ENCODE measurements around the gene ADAP1. TPM values are rescaled to one million over a fixed set of nuclear protein-coding genes. Genes with fewer than 3 reads are reported as not detected.

Gene ADAP1
- total RNA-seq, 4 donors from 2014 or later, result 84.9 to 360 (median 169) TPM

DNA sequence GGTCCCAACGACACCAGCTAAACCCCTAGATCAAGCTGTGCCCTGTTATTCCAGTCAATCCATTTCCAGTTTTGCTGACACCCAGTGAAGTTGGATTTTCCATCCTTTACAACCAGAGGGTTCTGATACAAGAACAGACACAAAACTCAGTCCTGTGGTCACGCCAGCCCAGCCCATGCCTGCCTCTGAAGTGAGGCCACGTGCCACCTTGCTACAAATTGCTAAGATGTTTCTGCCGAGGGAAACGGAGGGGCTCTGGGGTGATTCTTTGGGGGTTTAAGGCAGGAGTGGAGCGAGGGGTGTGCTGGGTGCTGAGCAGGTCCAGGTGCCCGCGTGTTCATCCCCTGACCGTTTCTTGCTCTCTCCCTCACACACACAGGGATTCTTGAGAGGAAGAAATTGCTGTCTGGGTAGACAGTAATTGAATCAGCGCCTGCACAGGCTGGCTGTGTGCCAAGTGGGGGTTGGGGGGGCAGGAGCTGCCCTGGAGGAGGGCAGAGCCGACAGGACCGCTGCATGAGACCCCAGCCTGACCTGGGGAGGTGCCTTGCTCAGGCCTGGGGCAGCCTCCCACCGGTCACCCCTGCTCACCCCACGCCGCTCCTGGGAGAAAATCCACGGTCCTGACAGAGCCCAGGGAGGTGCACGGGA lies 38.1 kb downstream of the ADAP1 start:
- intact Hi-C loops (cut with DNase I; ENCODE audit: low total_unique reads), result no loop called here

DNA sequence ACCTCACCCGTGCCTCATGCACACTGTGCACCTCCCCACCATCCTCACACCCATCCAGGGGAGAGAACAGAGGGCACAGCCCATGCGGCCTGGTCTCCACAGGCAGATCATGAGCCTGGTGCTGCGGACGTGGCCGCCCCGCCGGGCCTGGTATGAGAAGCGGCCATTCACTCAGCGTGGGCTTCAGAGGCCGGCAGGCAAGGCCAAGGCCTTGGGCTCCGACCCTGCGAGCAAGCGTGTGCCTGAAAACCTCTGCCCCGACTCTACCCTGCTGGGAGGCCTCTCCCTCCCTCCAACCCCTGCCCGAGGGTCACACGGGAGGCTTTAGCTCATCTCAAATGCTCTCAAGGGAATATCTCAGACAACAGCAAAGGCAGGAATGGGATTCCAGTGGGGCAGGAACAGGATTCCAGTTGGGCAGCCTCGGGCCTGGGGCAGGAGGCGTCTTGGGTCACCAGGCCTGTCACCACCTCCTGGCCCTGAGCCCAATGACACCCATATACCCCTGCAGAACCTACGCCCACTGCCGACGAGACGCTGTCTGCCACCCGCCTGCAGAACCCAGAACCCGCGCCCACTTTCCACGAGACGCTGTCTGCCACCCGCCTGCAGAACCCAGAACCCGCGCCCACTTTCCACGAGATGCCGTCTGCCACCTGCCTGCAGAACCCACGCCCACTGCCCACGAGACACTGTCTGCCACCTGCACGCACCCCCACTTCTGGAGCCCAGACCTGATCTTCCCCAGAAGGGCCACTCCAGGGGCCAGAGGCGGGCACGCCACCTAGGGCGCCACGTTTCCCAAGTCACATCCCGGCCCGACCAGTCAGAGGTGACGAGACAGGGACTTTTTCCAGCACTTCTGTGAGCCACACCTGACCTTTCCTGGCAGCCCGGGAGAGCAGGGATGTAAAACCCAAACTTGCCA lies 38.9 kb downstream of the ADAP1 start:
- no peaks in the 10 kb centered on the region for H3K36me3 ChIP-seq
- DNase-seq, result no peak
- H3K4me1 ChIP-seq, result peaks cover 20 to 62% (median 41%) of the 10 kb centered on the region in 4 donors
- in situ Hi-C loops (cut with MboI; ENCODE audit: low pct_ligation_motif_present in 1 of 4, low pct_unique_long_range_greater_than_20kb in 1 of 4, low sequenced_read_pairs in 3 of 4), result no loop called here
- TF ChIP-seq POLR2AphosphoS5 (IDR thresholded peaks at IDR 0.05) (no peak), POLR2A (IDR thresholded peaks at IDR 0.05) (no peak), EP300 (IDR thresholded peaks at IDR 0.05; ENCODE audit: low read depth) (no peak)
- TF ChIP-seq, protein P1, sequence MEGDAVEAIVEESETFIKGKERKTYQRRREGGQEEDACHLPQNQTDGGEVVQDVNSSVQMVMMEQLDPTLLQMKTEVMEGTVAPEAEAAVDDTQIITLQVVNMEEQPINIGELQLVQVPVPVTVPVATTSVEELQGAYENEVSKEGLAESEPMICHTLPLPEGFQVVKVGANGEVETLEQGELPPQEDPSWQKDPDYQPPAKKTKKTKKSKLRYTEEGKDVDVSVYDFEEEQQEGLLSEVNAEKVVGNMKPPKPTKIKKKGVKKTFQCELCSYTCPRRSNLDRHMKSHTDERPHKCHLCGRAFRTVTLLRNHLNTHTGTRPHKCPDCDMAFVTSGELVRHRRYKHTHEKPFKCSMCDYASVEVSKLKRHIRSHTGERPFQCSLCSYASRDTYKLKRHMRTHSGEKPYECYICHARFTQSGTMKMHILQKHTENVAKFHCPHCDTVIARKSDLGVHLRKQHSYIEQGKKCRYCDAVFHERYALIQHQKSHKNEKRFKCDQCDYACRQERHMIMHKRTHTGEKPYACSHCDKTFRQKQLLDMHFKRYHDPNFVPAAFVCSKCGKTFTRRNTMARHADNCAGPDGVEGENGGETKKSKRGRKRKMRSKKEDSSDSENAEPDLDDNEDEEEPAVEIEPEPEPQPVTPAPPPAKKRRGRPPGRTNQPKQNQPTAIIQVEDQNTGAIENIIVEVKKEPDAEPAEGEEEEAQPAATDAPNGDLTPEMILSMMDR (IDR thresholded peaks at IDR 0.05), result no peak
- intact Hi-C loops (cut with DNase I; ENCODE audit: low total_unique reads), result no loop called here
- no peaks in the 10 kb centered on the region for H3K9me3 ChIP-seq
- WGBS, 2 donors (ENCODE audit: low coverage in 1 of 2), result 70% methylated on average over 43 of the region's 43 CpGs; no CpG with 5 or more reads in 1 of the 2 donors
- H3K27ac ChIP-seq, result peak overlapping the region; percentile 84 to 93 (median 87)
- H3K27me3 ChIP-seq, result no peaks in the 10 kb centered on the region
- H3K4me3 ChIP-seq, result no peak overlapping the region

More for the DNA sequence above, 38.1 kb downstream of the ADAP1 start:
- H3K27me3 ChIP-seq, result no peaks in the 10 kb centered on the region
- DNase-seq, result peak; percentile 66
- in situ Hi-C loops (cut with MboI; ENCODE audit: low pct_ligation_motif_present in 1 of 4, low pct_unique_long_range_greater_than_20kb in 1 of 4, low sequenced_read_pairs in 3 of 4), result no loop called here
- H3K27ac ChIP-seq, result peak overlapping the region in 2 of 4 donors; percentile 86 to 93
- peaks cover 20 to 61% (median 47%) of the 10 kb centered on the region in 4 donors for H3K4me1 ChIP-seq
- H3K36me3 ChIP-seq, result no peaks in the 10 kb centered on the region
- H3K4me3 ChIP-seq, result no peak overlapping the region
- TF ChIP-seq POLR2AphosphoS5 (IDR thresholded peaks at IDR 0.05) (no peak), EP300 (IDR thresholded peaks at IDR 0.05; ENCODE audit: low read depth) (no peak), POLR2A (IDR thresholded peaks at IDR 0.05) (no peak)
- TF ChIP-seq, protein P1 (IDR thresholded peaks at IDR 0.05), result no peak
- H3K9me3 ChIP-seq, result no peaks in the 10 kb centered on the region
- 39% methylated on average over 17 of the region's 17 CpGs; no CpG with 5 or more reads in 1 of the 2 donors for WGBS, 2 donors (ENCODE audit: low coverage in 1 of 2)

DNA sequence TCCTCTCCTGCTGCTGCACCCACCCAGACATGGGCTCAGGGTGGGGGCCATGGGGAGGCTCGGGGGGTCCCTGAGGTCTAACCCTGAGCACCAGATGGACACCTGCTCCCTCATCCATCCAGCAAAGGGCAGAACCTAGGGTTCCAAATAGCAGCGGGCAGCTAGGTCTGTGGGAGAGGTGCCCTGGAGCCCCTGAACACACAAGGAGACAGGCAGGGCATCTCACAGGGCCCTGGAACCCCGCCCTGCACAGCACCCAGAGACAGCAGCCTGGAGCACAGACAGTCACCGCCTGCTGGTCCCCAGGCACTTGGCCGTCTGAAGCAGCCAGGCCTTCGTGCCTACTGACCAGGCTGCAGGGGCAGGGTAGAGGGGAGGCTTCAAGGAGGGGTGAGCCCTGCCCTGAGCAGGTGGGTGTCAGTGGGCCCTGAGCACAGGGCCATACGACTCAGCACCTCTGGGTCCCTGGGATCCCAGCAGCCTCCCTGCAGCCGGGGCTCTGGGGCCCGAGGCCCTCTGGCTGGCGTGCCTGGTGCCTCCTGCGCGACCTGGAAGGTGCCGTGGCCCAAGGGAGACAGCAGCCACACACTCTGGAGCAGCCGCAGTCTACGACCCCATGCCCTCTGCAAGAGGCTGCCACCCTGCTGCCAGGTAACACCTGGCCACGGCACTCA lies 39.8 kb downstream of the ADAP1 start:
- in situ Hi-C loops (cut with MboI; ENCODE audit: low pct_ligation_motif_present in 1 of 4, low pct_unique_long_range_greater_than_20kb in 1 of 4, low sequenced_read_pairs in 3 of 4), result no loop called here
- whole genome bisulfite sequencing, 2 donors (ENCODE audit: low coverage in 1 of 2), result 67% methylated on average over 14 of the region's 16 CpGs; no CpG with 5 or more reads in 1 of the 2 donors
- no peak for DNase-seq

More for the DNA sequence above, 39.8 kb downstream of the ADAP1 start:
- TF ChIP-seq POLR2A (IDR thresholded peaks at IDR 0.05) (no peak), POLR2AphosphoS5 (IDR thresholded peaks at IDR 0.05) (no peak), EP300 (IDR thresholded peaks at IDR 0.05; ENCODE audit: low read depth) (no peak)
- TF ChIP-seq, protein P1 (IDR thresholded peaks at IDR 0.05), result no peak
- Histone ChIP-seq H3K27me3 (no peaks in the 10 kb centered on the region), H3K27ac (peak overlapping the region; percentile 84 to 93 (median 87)), H3K36me3 (no peaks in the 10 kb centered on the region), H3K4me1 (peaks cover 14 to 64% (median 43%) of the 10 kb centered on the region in 4 donors), H3K4me3 (no peak overlapping the region), H3K9me3 (no peaks in the 10 kb centered on the region)
- intact Hi-C loops (cut with DNase I; ENCODE audit: low total_unique reads), result no loop called here

Measured in transverse colon (tissue), 4 donors.